HEK293T (cell line): ENCODE measurements around the gene ADSL.

Source experiments
- CTCF ChIA-PET: fragments of 350-600 bp; formaldehyde crosslinking; extraction: SDS; loops from one replicate; lab custom pipeline; 2021; ENCODE audit warnings: antibody characterized with exemption, inconsistent platforms; lab: Yijun Ruan, JAX
- POLR2A ChIA-PET: fragments of 350-600 bp; formaldehyde crosslinking; extraction: SDS; loops from one replicate; lab custom pipeline; 2020; ENCODE audit warnings: antibody characterized with exemption, inconsistent platforms; lab: Yijun Ruan, JAX
- DNase-seq: peaks from one replicate; pipeline ENCODE4 v3.0.0; 2012; ENCODE audit warnings: mixed read lengths; ENCODE audit errors: extremely low spot score
- ARNT ChIP-seq: fragments of 450-650 bp; IDR thresholded peaks from 2 replicates; pipeline ENCODE4 v1.6.1; 2017; ENCODE audit warnings: mild to moderate bottlenecking
- BHLHE40 ChIP-seq: fragments of 450-650 bp; IDR thresholded peaks from 2 replicates; pipeline ENCODE4 v1.6.1; 2016; ENCODE audit warnings: mild to moderate bottlenecking, moderate library complexity, borderline replicate concordance
- CTBP1 ChIP-seq: fragments of 450-650 bp; IDR thresholded peaks from 2 replicates; pipeline ENCODE4 v1.6.1; 2016; ENCODE audit warnings: borderline replicate concordance
- ELF4 ChIP-seq: fragments of 450-650 bp; IDR thresholded peaks from 2 replicates; pipeline ENCODE4 v1.6.1; 2017; ENCODE audit warnings: antibody characterized with exemption
- FOXA1 ChIP-seq: fragments of 450-650 bp; IDR thresholded peaks from 2 replicates; pipeline ENCODE4 v1.6.1; 2016; ENCODE audit warnings: mild to moderate bottlenecking
- FOXK2 ChIP-seq: fragments of 450-650 bp; IDR thresholded peaks from 2 replicates; pipeline ENCODE4 v1.6.1; 2016; ENCODE audit warnings: mild to moderate bottlenecking
- FOXM1 ChIP-seq: fragments of 450-650 bp; IDR thresholded peaks from 2 replicates; pipeline ENCODE4 v1.6.1; 2017; ENCODE audit warnings: mild to moderate bottlenecking, borderline replicate concordance
- HDGF ChIP-seq: fragments of 450-650 bp; IDR thresholded peaks from 2 replicates; pipeline ENCODE4 v1.6.1; 2017; ENCODE audit warnings: antibody characterized with exemption, borderline replicate concordance
- L3MBTL2 ChIP-seq: fragments of 450-650 bp; conservative IDR thresholded peaks from 2 replicates; pipeline ENCODE4 v1.6.1; 2016; ENCODE audit warnings: mild to moderate bottlenecking
- LEF1 ChIP-seq: fragments of 450-650 bp; IDR thresholded peaks from 2 replicates; pipeline ENCODE4 v1.6.1; 2017; ENCODE audit warnings: mild to moderate bottlenecking, borderline replicate concordance
- NFRKB ChIP-seq: fragments of 450-650 bp; IDR thresholded peaks from 2 replicates; pipeline ENCODE4 v1.6.1; 2016; ENCODE audit warnings: mild to moderate bottlenecking, moderate library complexity
- PKNOX1 ChIP-seq: fragments of 450-650 bp; IDR thresholded peaks from 2 replicates; pipeline ENCODE4 v1.6.1; 2016
- SP1 ChIP-seq: fragments of 450-650 bp; IDR thresholded peaks from 2 replicates; pipeline ENCODE4 v1.6.1; 2017
- SUZ12 ChIP-seq: fragments of 450-650 bp; IDR thresholded peaks from 2 replicates; pipeline ENCODE4 v1.6.1; 2016; ENCODE audit warnings: mild to moderate bottlenecking
- TARDBP ChIP-seq: fragments of 450-650 bp; IDR thresholded peaks from 2 replicates; pipeline ENCODE4 v1.6.1; 2016
- ZNF384 ChIP-seq: fragments of 450-650 bp; IDR thresholded peaks from 2 replicates; pipeline ENCODE4 v1.6.1; 2016

ADSL gene

GRCh38 chr22:40364431-40364830 is 18.1 kb downstream of the ADSL start:
- POLR2A ChIA-PET = no interaction called here
- no peak for DNase-seq
- CTCF ChIA-PET = no interaction called here
- no peak for TF ChIP-seq FOXK2
- no peak for TF ChIP-seq HDGF
- no peak for TF ChIP-seq SP1
- no peak for TF ChIP-seq ELF4
- no peak for TF ChIP-seq PKNOX1
- TF ChIP-seq FOXM1 = no peak
- no peak for TF ChIP-seq ZNF384
- TF ChIP-seq LEF1 = no peak
- TF ChIP-seq FOXA1 = no peak
- TF ChIP-seq NFRKB = no peak
- TF ChIP-seq TARDBP = no peak

- no peak for DNase-seq
- TF ChIP-seq SP1 (no peak), FOXK2 (no peak), PKNOX1 (no peak), FOXA1 (no peak), FOXM1 (no peak), CTBP1 (no peak), L3MBTL2 (no peak)
- POLR2A ChIA-PET = no interaction called here
- CTCF ChIA-PET = no interaction called here
Measured at GRCh38 chr22:40366068-40366467, 19.8 kb downstream of the ADSL start.

- TF ChIP-seq SP1 = no peak
- TF ChIP-seq SUZ12 = no peak
- TF ChIP-seq NFRKB = no peak
- TF ChIP-seq ARNT = no peak
- no peak for TF ChIP-seq PKNOX1
- TF ChIP-seq BHLHE40 = no peak
- TF ChIP-seq FOXM1 = no peak
- no peak for TF ChIP-seq L3MBTL2
- TF ChIP-seq FOXA1 = no peak
- TF ChIP-seq LEF1 = no peak
- TF ChIP-seq FOXK2 = no peak
- TF ChIP-seq CTBP1 = no peak
- no peak for TF ChIP-seq ELF4
- ChIA-PET POLR2A (no interaction called here), CTCF (no interaction called here)
- no peak for DNase-seq
Measured at GRCh38 chr22:40367342-40367741, 21.0 kb downstream of the ADSL start.

- ChIA-PET POLR2A (no interaction called here), CTCF (no interaction called here)
- TF ChIP-seq HDGF (no peak), PKNOX1 (no peak), BHLHE40 (no peak), ZNF384 (no peak), L3MBTL2 (no peak), SUZ12 (no peak), SP1 (no peak), NFRKB (no peak), LEF1 (no peak), FOXA1 (no peak), ELF4 (no peak), ARNT (no peak), FOXM1 (no peak), CTBP1 (no peak), TARDBP (no peak), FOXK2 (no peak)
- no peak for DNase-seq
Measured at GRCh38 chr22:40368016-40368415, 21.7 kb downstream of the ADSL start.

GRCh38 chr22:40368836-40369235 is 22.5 kb downstream of the ADSL start:
- ChIA-PET CTCF (no interaction called here), POLR2A (no interaction called here)
- TF ChIP-seq CTBP1 (no peak), LEF1 (no peak), FOXA1 (no peak), PKNOX1 (no peak), FOXK2 (no peak), L3MBTL2 (no peak), ELF4 (no peak), SP1 (no peak), ZNF384 (no peak), BHLHE40 (no peak), TARDBP (no peak), SUZ12 (no peak)
- no peak for DNase-seq

GRCh38 chr22:40374567-40374966 is 28.3 kb downstream of the ADSL start:
- DNase-seq = no peak
- TF ChIP-seq ARNT (no peak), LEF1 (no peak), ZNF384 (no peak), PKNOX1 (no peak), SUZ12 (no peak), L3MBTL2 (no peak), HDGF (no peak), BHLHE40 (no peak), FOXM1 (no peak), FOXA1 (no peak), CTBP1 (no peak), SP1 (no peak), TARDBP (no peak), FOXK2 (no peak), ELF4 (no peak), NFRKB (no peak)
- POLR2A ChIA-PET = no interaction called here
- CTCF ChIA-PET = no interaction called here
